ENCODE results near the gene CYP46A1.

CYP46A1 gene

GRCh38 chr14:99736603-99737371 is 52.7 kb downstream of the CYP46A1 start:
- TF ChIP-seq CTCF (IDR thresholded peaks at IDR 0.05) = no peak
- H3K27me3 ChIP-seq = peaks cover 74% of the 10 kb centered on the region
- H3K4me3 ChIP-seq (ENCODE audit: low read depth in 1 of 2, low read length in 1 of 2) = no peak overlapping the region

GRCh38 chr14:99737451-99737951 is 53.4 kb downstream of the CYP46A1 start:
- no peak for TF ChIP-seq CTCF (IDR thresholded peaks at IDR 0.05)
- Histone ChIP-seq H3K9me3 (no peaks in the 10 kb centered on the region), H3K27ac (no peak overlapping the region), H3K36me3 (no peaks in the 10 kb centered on the region), H3K27me3 (peaks cover 67% of the 10 kb centered on the region), H3K4me1 (ENCODE audit: control insufficient read depth in 1 of 2, insufficient read depth in 1 of 2, low read depth in 1 of 2, low read length in 1 of 2) (no peaks in the 10 kb centered on the region), H3K4me3 (ENCODE audit: low read depth in 1 of 2, low read length in 1 of 2) (no peak overlapping the region)

More at GRCh38 chr14:99736603-99737371, 52.7 kb downstream of the CYP46A1 start:
- no peaks in the 10 kb centered on the region for H3K4me1 ChIP-seq (ENCODE audit: control insufficient read depth in 1 of 2, insufficient read depth in 1 of 2, low read depth in 1 of 2, low read length in 1 of 2)
- no peaks in the 10 kb centered on the region for H3K9me3 ChIP-seq
- no peak overlapping the region for H3K27ac ChIP-seq
- no peaks in the 10 kb centered on the region for H3K36me3 ChIP-seq

GRCh38 chr14:99737956-99738667 is 54.0 kb downstream of the CYP46A1 start:
- TF ChIP-seq CTCF (IDR thresholded peaks at IDR 0.05) = no peak
- Histone ChIP-seq H3K36me3 (no peaks in the 10 kb centered on the region), H3K4me3 (ENCODE audit: low read depth in 1 of 2, low read length in 1 of 2) (no peak overlapping the region), H3K27me3 (peaks cover 66% of the 10 kb centered on the region), H3K27ac (no peak overlapping the region), H3K4me1 (ENCODE audit: control insufficient read depth in 1 of 2, insufficient read depth in 1 of 2, low read depth in 1 of 2, low read length in 1 of 2) (no peaks in the 10 kb centered on the region), H3K9me3 (no peaks in the 10 kb centered on the region)

- no peaks in the 10 kb centered on the region for H3K9me3 ChIP-seq
- H3K27me3 ChIP-seq = peaks cover 72% of the 10 kb centered on the region
- TF ChIP-seq CTCF (IDR thresholded peaks at IDR 0.05) = no peak
- no peak overlapping the region for H3K4me3 ChIP-seq (ENCODE audit: low read depth in 1 of 2, low read length in 1 of 2)
- H3K27ac ChIP-seq = no peak overlapping the region
- no peaks in the 10 kb centered on the region for H3K4me1 ChIP-seq (ENCODE audit: control insufficient read depth in 1 of 2, insufficient read depth in 1 of 2, low read depth in 1 of 2, low read length in 1 of 2)
- no peaks in the 10 kb centered on the region for H3K36me3 ChIP-seq
These were observed 56.3 kb downstream of the CYP46A1 start for GRCh38 chr14:99740411-99740810.

- no peak for TF ChIP-seq CTCF (IDR thresholded peaks at IDR 0.05)
- H3K9me3 ChIP-seq = no peaks in the 10 kb centered on the region
- no peak overlapping the region for H3K4me3 ChIP-seq (ENCODE audit: low read depth in 1 of 2, low read length in 1 of 2)
- no peak overlapping the region for H3K27ac ChIP-seq
- H3K27me3 ChIP-seq = peaks cover 72% of the 10 kb centered on the region
- H3K4me1 ChIP-seq (ENCODE audit: control insufficient read depth in 1 of 2, insufficient read depth in 1 of 2, low read depth in 1 of 2, low read length in 1 of 2) = no peaks in the 10 kb centered on the region
- H3K36me3 ChIP-seq = no peaks in the 10 kb centered on the region
These were observed 57.3 kb downstream of the CYP46A1 start for GRCh38 chr14:99741227-99741976.
